ENCODE data around the gene IRF4.

IRF4 gene

GRCh38 chr6:455006-455585, 63.5 kb downstream of the IRF4 start:
- H3K4me1 ChIP-seq (ENCODE audit: low read length), result peaks cover 10% of the 10 kb centered on the region
- TF ChIP-seq EZH2phosphoT487 (IDR thresholded peaks at IDR 0.05; ENCODE audit: low read depth) (no peak), CTCF (IDR thresholded peaks at IDR 0.05; ENCODE audit: low read depth, low read length) (no peak)
- no peak overlapping the region for H3K27ac ChIP-seq (ENCODE audit: low read length)
- H4K20me1 ChIP-seq (ENCODE audit: insufficient read depth, low read length), result no peaks in the 10 kb centered on the region
- H3K36me3 ChIP-seq (replicated peaks; ENCODE audit: low read depth, low read length), result no peaks in the 10 kb centered on the region
- H3K79me2 ChIP-seq (ENCODE audit: low read length), result no peaks in the 10 kb centered on the region
- H3K4me3 ChIP-seq (ENCODE audit: low read length), result no peak overlapping the region
- H3K4me2 ChIP-seq (ENCODE audit: low read length), result no peak overlapping the region
- no peaks in the 10 kb centered on the region for H3K27me3 ChIP-seq (ENCODE audit: low read depth, low read length)
- H2AFZ ChIP-seq (ENCODE audit: low read depth, low read length), result no peak overlapping the region
- no peaks in the 10 kb centered on the region for H3K9me3 ChIP-seq (ENCODE audit: insufficient read depth, low read length)
- no peak overlapping the region for H3K9ac ChIP-seq (ENCODE audit: low read length)

- H3K4me1 ChIP-seq (ENCODE audit: low read length), result peaks cover 10% of the 10 kb centered on the region
These were observed 64.3 kb downstream of the IRF4 start for GRCh38 chr6:455835-456234.

GRCh38 chr6:456358-456867, 64.9 kb downstream of the IRF4 start:
- no peaks in the 10 kb centered on the region for H3K79me2 ChIP-seq (ENCODE audit: low read length)
- H3K9me3 ChIP-seq (ENCODE audit: insufficient read depth, low read length), result no peaks in the 10 kb centered on the region
- no peak overlapping the region for H2AFZ ChIP-seq (ENCODE audit: low read depth, low read length)
- H3K27me3 ChIP-seq (ENCODE audit: low read depth, low read length), result no peaks in the 10 kb centered on the region
- no peaks in the 10 kb centered on the region for H4K20me1 ChIP-seq (ENCODE audit: insufficient read depth, low read length)
- H3K4me3 ChIP-seq (ENCODE audit: low read length), result no peak overlapping the region
- TF ChIP-seq CTCF (IDR thresholded peaks at IDR 0.05; ENCODE audit: low read depth, low read length), result no peak
- no peak for TF ChIP-seq EZH2phosphoT487 (IDR thresholded peaks at IDR 0.05; ENCODE audit: low read depth)
- no peak overlapping the region for H3K4me2 ChIP-seq (ENCODE audit: low read length)
- H3K36me3 ChIP-seq (replicated peaks; ENCODE audit: low read depth, low read length), result no peaks in the 10 kb centered on the region
- no peak overlapping the region for H3K27ac ChIP-seq (ENCODE audit: low read length)
- H3K9ac ChIP-seq (ENCODE audit: low read length), result no peak overlapping the region
- peaks cover 10% of the 10 kb centered on the region for H3K4me1 ChIP-seq (ENCODE audit: low read length)

More at GRCh38 chr6:455835-456234, 64.3 kb downstream of the IRF4 start:
- Histone ChIP-seq H4K20me1 (ENCODE audit: insufficient read depth, low read length) (no peaks in the 10 kb centered on the region), H3K27me3 (ENCODE audit: low read depth, low read length) (no peaks in the 10 kb centered on the region), H3K4me3 (ENCODE audit: low read length) (no peak overlapping the region), H2AFZ (ENCODE audit: low read depth, low read length) (no peak overlapping the region), H3K36me3 (replicated peaks; ENCODE audit: low read depth, low read length) (no peaks in the 10 kb centered on the region), H3K27ac (ENCODE audit: low read length) (no peak overlapping the region), H3K4me2 (ENCODE audit: low read length) (no peak overlapping the region), H3K9ac (ENCODE audit: low read length) (no peak overlapping the region), H3K9me3 (ENCODE audit: insufficient read depth, low read length) (no peaks in the 10 kb centered on the region), H3K79me2 (ENCODE audit: low read length) (no peaks in the 10 kb centered on the region)
- TF ChIP-seq EZH2phosphoT487 (IDR thresholded peaks at IDR 0.05; ENCODE audit: low read depth) (no peak), CTCF (IDR thresholded peaks at IDR 0.05; ENCODE audit: low read depth, low read length) (no peak)

- no peaks in the 10 kb centered on the region for H3K36me3 ChIP-seq (replicated peaks; ENCODE audit: low read depth, low read length)
- TF ChIP-seq CTCF (IDR thresholded peaks at IDR 0.05; ENCODE audit: low read depth, low read length), result no peak
- no peak for TF ChIP-seq EZH2phosphoT487 (IDR thresholded peaks at IDR 0.05; ENCODE audit: low read depth)
- H3K4me2 ChIP-seq (ENCODE audit: low read length), result no peak overlapping the region
- no peak overlapping the region for H2AFZ ChIP-seq (ENCODE audit: low read depth, low read length)
- H3K27ac ChIP-seq (ENCODE audit: low read length), result no peak overlapping the region
- H3K9me3 ChIP-seq (ENCODE audit: insufficient read depth, low read length), result no peaks in the 10 kb centered on the region
- no peaks in the 10 kb centered on the region for H3K27me3 ChIP-seq (ENCODE audit: low read depth, low read length)
- H3K4me1 ChIP-seq (ENCODE audit: low read length), result peaks cover 10% of the 10 kb centered on the region
- no peak overlapping the region for H3K9ac ChIP-seq (ENCODE audit: low read length)
- H3K4me3 ChIP-seq (ENCODE audit: low read length), result no peak overlapping the region
- H3K79me2 ChIP-seq (ENCODE audit: low read length), result no peaks in the 10 kb centered on the region
- no peaks in the 10 kb centered on the region for H4K20me1 ChIP-seq (ENCODE audit: insufficient read depth, low read length)
These were observed 65.3 kb downstream of the IRF4 start for GRCh38 chr6:456887-457286.

Measured in OCI-LY3 (cell line).